GM21367 (cell line): ENCODE measurements around the gene PXK.
"Not testable (repeated sequence)": the region's sequence is repeated elsewhere in the genome, so short reads cannot be mapped to it uniquely, and the experiment has no call there.

Experiments
- ATAC-seq: cut with Tn5 transposase; IDR thresholded peaks from one replicate; pipeline ENCODE4 v1.9.1; 2021; ENCODE audit not compliant: unreplicated experiment

The PXK gene

DNA sequence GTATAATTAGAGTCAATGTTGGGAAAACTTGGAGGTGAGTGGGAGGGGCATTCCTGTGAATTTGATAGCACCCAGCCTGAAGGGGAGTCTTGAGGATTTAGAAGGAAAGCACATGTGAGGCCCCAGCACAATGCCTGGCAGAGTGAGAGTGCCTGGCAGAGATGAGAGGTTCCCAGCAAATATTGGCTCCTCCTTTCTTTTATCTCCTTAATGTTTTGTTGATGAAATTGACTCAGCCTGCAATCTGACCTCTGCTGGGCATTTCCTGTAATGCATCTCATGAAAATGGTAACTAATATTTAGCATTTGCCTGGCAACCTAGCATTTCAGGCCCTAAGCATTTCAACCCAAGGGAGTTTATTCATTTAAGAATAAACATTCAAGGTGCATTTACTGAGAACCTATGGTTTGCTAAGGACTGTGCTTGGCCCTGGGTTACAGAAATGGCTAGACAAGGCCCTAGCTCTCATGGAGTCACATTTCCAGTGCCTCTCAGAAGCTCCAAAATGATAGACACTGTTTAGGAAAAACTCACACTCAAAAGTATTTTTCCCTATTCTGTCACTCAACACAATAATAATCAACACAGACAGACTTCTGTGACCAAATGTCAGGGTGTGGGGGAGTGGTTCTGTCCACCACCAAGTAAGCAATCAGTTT is 82.0 kb downstream of the PXK start:
- no peak for ATAC-seq

DNA sequence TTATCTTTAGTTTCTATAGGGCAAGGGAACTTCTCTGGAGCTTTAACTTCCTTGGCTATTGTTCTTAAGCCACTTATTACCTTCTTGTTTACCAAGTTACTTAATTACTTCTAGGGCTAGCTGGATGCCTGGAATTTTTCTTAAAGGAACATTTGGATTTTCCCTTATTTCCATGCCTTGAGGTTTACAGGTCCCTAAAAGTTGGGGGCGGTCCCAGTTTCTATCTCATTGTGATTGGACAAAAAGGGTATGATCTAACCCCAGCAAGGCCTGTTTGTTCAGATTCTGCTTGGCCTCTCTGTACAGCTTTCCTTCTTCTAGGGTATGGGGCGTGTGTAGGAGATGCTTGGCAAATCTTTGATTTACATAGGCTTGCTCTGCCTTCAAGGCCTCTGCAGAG is 83.5 kb downstream of the PXK start:
- ATAC-seq = no peak

DNA sequence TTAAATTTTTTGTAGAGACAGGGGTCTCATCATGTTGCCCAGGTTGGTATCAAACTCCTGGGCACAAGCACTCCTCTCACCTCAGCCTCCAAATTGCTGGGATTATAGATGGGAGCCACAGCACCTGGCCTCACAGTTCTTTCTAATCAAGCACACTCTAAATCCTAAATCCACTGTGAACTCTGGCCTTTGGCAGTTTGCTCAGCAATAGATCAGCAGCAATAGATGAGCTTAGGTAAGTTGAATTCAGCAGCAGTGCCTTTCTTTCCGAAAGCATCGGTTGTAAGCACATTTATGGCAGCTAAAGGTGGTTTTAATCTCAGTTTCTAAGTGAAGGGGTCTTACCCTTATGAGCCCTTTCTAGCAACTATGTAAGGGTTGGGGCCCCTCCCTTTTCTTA is 84.4 kb downstream of the PXK start:
- no peak for ATAC-seq

DNA sequence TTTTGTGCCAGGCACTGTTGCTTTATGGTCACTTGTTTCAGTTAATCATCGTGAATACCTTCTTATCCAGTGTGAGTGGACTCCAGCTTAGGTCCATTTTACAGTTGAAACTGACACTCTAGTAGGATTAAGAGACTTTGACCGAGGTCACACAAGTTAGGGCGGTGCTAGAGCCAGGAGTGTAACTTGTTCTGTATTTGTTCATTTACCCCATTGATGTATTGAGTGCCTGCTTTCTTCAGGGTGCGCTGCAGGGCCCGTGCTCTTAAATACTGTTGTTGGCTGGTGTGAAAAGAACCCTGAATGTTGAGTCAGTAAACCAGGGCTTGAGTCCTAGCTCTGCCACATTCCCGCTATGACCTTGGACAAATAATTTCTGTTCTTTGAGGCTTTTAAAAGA is 85.5 kb downstream of the PXK start:
- ATAC-seq = no peak

DNA sequence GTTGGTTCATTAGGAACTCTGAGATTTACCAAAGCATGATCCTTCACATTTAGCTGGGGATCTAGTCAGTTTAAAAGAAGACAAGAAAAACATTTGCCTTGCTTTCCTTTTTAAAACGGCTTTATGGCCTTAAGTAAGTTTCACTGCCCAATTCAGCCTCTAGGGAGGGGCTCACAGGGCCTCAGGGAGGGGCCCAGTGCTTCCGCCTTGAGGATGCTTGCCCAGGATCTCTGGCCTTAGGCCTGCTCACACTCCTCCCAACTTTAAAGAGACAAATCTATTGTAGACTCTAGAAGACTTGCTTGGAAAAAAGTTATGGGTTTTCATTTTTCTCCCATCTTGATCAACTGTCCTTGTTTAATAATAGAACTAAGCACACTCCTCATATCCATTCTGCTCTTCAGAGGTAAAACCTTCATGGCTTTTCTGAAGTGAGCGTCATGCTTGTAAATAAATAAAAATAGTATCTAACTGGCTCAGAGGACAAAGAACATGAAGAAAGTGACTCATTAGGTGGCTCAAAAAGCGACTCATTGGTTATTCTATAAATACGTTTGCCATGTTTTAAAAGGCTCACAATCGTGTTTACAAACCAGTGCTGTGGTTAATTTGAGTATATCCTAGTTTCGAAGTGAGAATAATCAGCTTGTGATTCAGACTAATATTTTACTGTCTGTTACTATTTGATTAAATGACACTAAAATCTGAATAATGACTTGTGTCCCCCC is 87.3 kb downstream of the PXK start:
- peak; percentile 53 for ATAC-seq

DNA sequence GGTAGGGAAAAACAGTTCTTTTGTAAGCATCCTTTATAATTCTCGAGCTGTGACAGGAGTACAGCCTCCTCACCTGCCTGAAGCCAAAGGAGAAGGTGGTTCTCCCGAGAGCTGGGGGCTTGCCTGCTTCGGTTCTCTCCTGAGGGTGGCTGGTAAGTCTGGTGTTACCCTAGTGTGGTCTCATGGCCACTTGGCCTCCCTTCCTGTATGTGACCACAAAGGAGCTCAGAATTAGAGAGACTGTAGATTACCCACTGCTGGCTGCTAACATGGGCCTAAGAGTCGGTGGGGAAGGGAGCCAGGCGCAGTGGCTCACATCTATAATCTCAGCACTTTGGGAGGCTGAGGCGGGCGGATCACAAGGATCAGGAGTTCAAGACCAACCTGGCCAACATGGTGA is 88.3 kb downstream of the PXK start:
- no peak for ATAC-seq

DNA sequence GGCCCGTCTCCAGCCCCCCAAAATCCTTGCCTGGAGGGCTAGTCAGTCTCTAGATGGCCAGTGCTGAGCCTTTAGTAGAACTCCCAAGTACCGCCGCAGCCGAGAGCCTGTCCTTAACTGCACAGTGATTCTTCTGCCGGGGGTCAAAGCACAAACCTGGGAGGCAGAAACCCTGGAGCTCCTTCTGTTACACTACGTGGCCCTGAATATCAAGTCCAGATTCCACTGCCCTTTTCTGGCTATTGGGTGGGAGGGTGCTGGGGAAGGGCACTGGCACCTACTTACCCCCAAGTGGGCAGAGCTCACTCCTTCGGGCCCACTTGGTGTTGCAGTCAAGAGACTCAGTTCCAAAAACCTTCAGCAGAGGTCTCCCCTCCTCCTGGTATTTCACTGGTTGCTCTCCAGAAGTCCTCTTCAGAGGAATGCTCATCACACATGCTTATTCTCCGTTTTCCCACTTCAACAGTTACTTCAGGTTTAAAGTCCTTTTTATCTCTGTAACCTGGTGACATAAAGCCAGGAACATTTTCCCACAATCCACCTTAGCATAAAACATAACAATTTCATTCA is 90.1 kb downstream of the PXK start:
- no peak for ATAC-seq

DNA sequence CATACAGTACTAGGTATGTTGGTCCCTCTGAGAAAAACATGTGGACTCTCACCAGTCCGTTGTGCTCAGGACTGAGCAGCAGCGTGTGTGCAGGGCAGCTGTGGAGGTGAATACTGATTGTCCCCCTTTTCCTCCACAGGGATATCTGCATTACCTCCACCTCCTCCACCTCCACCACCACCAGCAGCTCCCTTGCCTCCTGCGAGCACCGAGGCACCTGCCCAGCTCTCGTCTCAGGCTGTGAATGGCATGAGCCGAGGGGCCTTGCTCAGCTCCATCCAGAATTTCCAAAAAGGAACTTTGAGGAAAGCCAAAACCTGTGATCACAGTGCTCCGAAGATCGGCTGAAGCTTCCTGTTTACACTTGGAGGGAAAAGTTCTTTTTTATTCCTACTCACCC is 91.9 kb downstream of the PXK start:
- ATAC-seq = no peak

DNA sequence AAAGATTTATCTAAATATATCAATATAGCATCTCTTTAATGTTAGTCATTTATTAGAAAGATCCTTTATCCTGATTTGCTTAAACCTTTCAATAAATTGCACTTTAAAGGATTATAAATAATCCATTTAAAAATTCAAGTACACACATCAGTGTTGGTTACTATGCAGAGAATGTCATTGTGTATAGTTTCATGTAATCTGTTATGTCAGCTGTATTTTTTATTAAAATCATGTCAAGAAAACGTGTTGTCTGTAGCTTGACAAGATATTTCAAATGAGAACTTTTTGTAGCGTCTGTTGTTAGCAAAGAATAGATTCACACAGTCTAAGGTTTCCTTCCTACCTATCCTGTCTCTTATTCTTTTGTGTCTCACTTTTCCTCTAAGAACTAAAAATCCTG is 93.1 kb downstream of the PXK start:
- ATAC-seq = no peak

DNA sequence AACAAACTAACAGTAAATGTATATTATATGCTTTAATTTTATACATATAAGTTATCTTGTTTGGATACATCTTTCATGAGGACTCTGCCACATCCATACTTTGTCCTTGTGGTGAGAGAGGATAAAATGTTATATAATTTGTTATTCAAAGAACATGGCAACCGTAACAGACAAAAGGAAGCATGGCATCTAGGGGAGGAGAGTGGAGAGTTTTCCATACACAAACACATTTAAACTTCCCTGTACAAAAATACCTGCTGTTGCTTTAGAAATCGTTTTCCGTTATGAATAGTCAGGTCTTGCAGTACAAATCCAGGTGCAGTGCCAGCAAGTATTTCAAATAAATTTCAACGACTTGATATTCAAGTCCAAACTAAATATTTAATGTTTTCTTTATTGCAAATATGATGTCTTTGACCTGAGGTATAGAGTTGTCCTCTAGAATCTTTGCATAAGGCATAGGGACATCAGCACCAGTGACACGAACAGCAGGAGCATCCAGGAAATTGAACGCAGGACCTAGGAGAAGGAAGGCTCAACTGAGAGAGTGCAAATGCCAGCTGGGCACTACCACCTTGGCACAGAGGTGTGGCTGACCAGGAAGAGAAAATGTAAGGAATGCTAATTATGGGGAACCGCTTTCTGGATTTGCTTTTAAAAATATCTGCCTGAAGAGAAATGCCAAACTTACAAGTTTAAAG is 95.1 kb downstream of the PXK start:
- ATAC-seq = no peak

DNA sequence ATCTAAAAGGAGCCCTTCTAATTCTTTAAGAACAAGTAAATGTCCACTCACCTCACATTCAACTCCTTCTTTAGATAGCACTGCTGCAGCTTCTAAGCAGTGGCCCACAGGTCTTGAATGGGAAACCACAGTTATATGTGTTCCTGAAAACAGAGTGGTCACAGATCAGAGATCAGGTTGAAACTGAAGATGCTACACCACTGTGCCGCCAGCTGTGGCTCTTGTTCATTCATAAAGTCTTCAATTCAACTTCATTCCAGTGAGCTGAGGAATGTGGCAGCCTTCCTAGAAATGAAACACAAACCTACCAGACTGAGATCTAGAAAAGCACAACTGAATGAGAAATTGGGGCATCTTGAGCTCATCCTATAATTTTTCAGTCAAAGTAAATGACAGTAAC is 97.0 kb downstream of the PXK start:
- peak; percentile 37 for ATAC-seq

DNA sequence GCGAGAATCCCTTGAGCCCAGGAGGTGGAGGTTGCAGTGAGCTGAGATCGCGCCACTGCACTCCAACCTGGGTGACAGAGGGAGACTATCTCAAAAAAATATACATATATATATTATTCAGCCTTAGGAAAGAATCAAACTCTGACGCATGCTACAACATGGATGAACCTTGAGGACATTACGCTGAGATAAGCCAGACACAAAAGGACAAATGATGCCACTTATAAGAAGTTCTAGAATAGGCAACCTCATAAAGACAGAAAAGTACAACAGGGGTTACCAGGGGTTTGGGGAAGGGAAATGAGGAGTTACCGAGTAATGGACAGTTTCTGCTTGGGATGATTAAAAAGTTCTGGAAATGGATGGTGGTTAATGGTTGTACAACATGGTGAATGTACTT is 100.2 kb downstream of the PXK start:
- ATAC-seq = no peak

DNA sequence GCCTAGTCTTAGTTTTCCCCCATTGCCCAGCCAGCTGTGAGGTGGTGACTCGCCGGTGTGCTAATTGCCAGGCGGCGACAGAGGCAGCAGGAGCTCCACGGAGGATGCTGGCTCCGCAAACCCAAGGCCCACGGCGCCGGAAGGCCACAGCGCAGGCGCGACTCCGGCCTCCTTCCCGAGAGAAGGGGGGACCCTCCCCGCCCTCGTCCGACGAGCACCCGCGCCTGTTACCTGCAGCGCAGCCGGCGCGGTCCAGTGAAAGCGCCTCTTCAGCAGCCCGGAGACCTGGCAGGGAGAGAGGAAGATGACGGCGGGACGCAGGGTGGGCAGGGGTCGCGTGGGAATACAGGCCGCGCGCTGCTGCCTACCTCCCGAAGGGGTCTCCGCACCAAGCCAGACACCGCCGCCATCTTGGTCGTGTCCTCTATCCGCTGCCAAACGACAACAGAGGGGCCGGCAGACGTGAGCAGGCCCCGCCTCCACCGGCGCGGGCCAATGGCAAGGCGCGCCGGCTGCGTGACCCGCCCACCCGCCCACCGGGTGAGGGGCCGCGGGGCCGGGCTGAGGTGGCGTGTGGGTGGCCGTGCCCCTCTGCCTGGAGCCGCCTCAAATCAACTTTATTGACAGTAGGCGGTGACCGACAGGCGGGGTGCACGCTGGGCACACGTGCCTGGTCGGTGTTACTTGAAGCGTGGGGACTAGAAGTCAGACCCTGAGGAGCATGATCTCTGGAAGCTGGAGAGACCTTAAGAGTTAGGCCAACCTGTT is 100.9 kb downstream of the PXK start, which contains the start of gene PDHB:
PDHB (minus strand) TSS at position 433 of the 768 bp plus-strand sequence; CDS start at position 410, 23 bp downstream.
- ATAC-seq = peak; percentile 93

DNA sequence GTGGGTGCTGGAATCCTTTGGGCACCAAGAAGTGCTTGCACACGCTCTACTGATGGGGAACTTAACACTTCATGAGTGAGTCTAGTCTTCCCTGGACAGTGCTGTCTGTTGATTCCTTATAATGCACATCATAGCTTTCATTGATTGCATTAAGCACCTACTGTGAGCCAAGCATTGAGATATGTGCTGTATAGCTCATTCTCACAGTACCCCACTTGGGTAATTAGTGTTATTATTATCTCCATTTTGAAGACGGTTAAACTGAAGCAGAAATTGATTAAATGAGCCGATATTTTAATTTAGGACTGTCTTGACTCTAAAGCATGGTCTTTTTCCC is 101.4 kb downstream of the PXK start:
- no peak for ATAC-seq

DNA sequence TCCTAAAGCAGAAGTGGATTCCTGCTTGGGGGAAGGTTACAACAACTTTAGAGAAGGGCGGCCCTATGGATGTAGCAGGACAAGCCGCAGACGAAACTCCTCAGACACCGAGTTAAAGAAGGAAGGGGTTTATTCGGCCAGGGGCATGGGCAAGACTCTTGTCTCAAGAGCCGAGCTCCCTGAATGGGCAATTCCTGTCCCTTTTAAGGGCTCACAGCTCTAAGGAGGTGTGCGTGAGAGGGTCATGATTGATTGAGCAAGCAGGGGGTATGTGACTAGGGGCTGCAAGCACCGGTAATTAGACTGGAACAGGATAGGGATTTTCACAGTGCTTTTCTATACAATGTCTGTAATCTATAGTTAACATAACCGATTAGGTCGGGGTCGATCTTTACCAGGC is 101.8 kb downstream of the PXK start:
- no peak for ATAC-seq

DNA sequence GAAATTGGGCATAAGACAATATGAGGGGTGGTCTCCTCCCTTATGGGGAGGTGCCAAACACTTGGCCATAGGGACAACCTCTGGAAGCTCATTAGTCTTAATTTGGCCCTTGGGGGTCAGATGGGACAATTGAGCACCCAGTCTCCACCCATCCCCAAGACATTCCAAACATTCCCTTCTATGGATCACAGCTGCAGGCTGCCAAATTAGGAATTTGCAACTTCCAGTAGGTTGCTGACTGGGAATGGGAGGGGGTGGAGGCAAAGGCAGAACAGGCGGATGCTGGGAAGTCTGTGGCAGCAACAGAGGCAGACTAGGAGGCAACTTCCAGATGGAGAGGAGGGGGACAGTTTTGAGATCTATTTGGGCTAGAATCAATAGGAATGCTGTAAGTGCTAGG is 102.3 kb downstream of the PXK start:
- ATAC-seq = no peak

DNA sequence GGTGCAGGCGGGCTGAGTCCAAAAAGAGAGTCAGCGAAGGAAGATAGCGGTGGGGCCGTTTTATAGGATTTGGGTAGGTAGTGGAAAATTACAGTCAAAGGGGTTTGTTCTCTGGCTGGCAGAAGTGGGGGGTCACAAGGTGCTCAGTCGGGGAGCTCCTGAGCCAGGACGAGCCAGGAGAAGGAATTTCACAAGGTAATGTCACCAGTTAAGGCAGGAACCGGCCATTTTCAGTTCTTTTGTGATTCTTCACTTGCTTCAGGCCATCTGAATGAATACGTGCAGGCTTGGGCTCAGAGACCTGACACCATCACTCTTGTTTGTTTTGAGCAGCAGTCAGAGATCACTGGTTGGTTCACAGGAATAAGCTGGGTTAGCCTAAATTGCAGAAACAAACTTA is 104.6 kb downstream of the PXK start:
- ATAC-seq = not testable (repeated sequence)

DNA sequence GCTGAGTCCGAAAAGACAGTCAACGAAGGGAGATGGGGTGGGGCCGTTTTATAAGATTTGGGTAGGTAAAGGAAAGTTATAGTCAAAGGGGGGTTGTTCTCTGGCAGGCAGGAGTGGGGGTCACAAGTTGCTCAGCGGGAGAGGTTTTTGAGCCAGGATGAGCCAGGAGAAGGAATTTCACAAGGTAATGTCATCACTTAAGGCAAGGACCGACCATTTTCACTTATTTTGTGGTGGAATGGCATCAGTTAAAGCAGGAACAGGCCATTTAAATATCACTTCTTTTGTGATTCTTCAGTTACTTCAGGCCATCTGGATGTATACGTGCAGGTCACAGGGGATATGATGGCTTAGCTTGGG is 108.3 kb downstream of the PXK start:
- ATAC-seq = not testable (repeated sequence)

DNA sequence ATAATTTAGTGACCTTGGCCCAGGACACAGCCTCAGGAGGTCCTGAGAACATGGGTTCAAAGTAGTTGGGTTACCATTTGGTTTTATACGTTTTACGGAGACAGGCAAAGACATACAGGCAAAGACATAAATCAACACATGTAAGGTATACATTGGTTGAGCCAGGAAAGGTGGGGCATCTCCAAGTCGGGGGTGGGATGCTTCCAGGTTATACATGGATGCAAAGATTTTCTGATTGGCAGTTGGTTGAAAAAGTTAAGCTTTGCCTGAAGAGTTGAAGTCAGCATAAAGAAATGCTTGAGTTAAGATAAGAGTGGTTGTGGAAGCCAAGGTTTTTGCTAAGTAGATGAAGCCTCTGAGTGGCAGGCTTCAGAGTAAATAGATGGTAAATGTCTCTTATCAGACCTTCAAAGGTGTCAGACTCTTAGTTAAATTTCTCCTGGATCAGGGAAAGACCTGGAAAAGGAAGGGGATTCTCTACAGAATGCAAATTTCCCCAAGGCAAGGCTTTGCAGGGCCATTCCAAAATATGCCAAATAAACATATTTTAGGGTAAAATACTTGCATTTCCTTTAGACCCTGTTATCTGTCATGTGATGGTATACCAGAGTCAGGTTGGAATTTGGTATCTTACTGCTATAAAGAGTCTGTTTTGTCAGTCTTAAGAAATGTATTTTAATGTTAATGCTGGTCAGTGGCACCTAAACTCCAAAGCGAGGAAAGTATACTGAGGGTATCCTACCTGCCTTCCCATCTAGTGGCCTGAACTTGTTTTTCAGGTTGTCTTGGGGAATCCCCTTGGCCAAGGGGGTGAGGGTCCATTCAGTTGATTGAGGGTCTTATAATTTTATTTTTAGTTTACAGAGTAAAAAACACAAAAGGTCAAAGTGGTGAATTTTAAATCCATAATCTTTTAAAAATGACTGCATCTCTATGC is 109.1 kb downstream of the PXK start:
- ATAC-seq = no peak

DNA sequence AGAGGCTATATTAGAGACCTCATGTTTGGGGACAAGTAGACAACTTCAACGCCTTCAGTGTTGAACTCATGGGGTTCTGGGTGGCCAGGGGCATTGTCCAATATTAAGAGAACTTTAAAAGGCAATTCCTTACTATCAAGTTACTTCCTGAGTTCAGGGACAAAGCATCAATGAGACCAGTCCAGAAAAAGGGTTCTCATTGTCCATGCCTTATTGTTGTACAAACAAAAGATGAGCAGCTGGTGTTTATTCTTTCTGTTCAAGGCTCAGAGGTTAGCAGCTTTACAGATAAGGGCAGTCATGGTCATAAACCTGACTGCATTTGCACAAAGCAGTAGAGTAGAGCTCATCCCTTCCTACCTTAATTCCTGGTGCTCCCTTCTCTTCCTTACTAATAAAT is 119.5 kb downstream of the PXK start:
- no peak for ATAC-seq
